DOHH2 (cell line): Measurements from ENCODE around the gene RBM38.

ENCODE experiments used
- H3F3A ChIP-seq: fragments of 200-600 bp; sonication (generic), shearing (Covaris generic); 2 replicates; pipeline ENCODE4 v1.6.0; 2016; ENCODE audit warnings: antibody characterized with exemption, mild to moderate bottlenecking; ENCODE audit not compliant: control insufficient read depth, insufficient read depth
- H3K27ac ChIP-seq: fragments of 200-600 bp; sonication (generic); 2 replicates; pipeline ENCODE4 v1.5.1; 2014; ENCODE audit warnings: low read depth, mild to moderate bottlenecking, low read length, moderate library complexity
- H3K27me3 ChIP-seq: fragments of 200-600 bp; sonication (generic); 2 replicates; pipeline ENCODE4 v1.6.1; 2014; ENCODE audit warnings: mild to moderate bottlenecking, low read length, mixed read lengths; ENCODE audit not compliant: control insufficient read depth
- H3K36me3 ChIP-seq: fragments of 200-600 bp; sonication (generic); 2 replicates; pipeline ENCODE4 v1.6.1; 2014; ENCODE audit warnings: mild to moderate bottlenecking, low read length, moderate library complexity, mixed read lengths; ENCODE audit not compliant: control insufficient read depth
- H3K4me1 ChIP-seq: fragments of 200-600 bp; sonication (generic); 2 replicates; pipeline ENCODE4 v1.6.1; 2014; ENCODE audit warnings: mild to moderate bottlenecking, low read length, mixed read lengths; ENCODE audit not compliant: control insufficient read depth
- H3K4me2 ChIP-seq: fragments of 200-600 bp; sonication (generic); 2 replicates; pipeline ENCODE4 v1.6.0; 2014; ENCODE audit warnings: mild to moderate bottlenecking, low read length, moderate library complexity
- H3K4me3 ChIP-seq: fragments of 200-600 bp; sonication (generic); 2 replicates; pipeline ENCODE4 v1.5.1; 2014; ENCODE audit warnings: mild to moderate bottlenecking, low read length, mixed read lengths
- H3K79me2 ChIP-seq: fragments of 200-600 bp; sonication (generic); 2 replicates; pipeline ENCODE4 v1.6.1; 2014; ENCODE audit warnings: mild to moderate bottlenecking, low read length, mixed read lengths; ENCODE audit not compliant: control insufficient read depth
- H3K9me2 ChIP-seq: fragments of 200-600 bp; sonication (generic); replicated peaks from 2 replicates; pipeline ENCODE4 v1.6.1; 2014; ENCODE audit warnings: mild to moderate bottlenecking, low read length, mixed read lengths; ENCODE audit not compliant: control insufficient read depth
- H3K9me3 ChIP-seq: fragments of 200-600 bp; sonication (generic); 2 replicates; pipeline ENCODE4 v1.6.1; 2014; ENCODE audit warnings: antibody characterized with exemption, low read length, mixed read lengths; ENCODE audit not compliant: control insufficient read depth, insufficient read depth
- H4K20me1 ChIP-seq: fragments of 200-600 bp; sonication (generic); 2 replicates; pipeline ENCODE4 v1.6.0; 2014; ENCODE audit warnings: low read depth, mild to moderate bottlenecking, antibody characterized with exemption, low read length, moderate library complexity; ENCODE audit not compliant: control insufficient read depth, insufficient read depth
- CTCF ChIP-seq: fragments of 200-600 bp; sonication (generic); IDR thresholded peaks from one replicate; pipeline ENCODE4 v1.5.1; 2014; ENCODE audit warnings: antibody characterized with exemption, mild to moderate bottlenecking, low read depth, low read length; ENCODE audit not compliant: poor library complexity, severe bottlenecking
- EZH2phosphoT487 ChIP-seq: fragments of 200-600 bp; sonication (generic); IDR thresholded peaks from 2 replicates; pipeline ENCODE4 v1.6.1; 2017; ENCODE audit warnings: borderline replicate concordance, mild to moderate bottlenecking, antibody characterized with exemption, low read length, moderate library complexity, mixed read lengths

Gene RBM38

GRCh38 chr20:57458400-57459160 is 67.4 kb downstream of the RBM38 start:
- Histone ChIP-seq H3K27ac (no peak overlapping the region), H3K79me2 (no peaks in the 10 kb centered on the region), H3K4me2 (no peak overlapping the region), H3F3A (peaks cover 5% of the 10 kb centered on the region; the same call in 1 of the 2 replicates), H4K20me1 (no peaks in the 10 kb centered on the region), H3K4me1 (peaks cover 50% of the 10 kb centered on the region), H3K36me3 (no peaks in the 10 kb centered on the region), H3K9me2 (no peaks in the 10 kb centered on the region), H3K27me3 (peaks cover 27% of the 10 kb centered on the region), H3K9me3 (no peaks in the 10 kb centered on the region), H3K4me3 (no peak overlapping the region)
- no peak for TF ChIP-seq EZH2phosphoT487
- no peak for TF ChIP-seq CTCF
